ENCODE results near the gene FAM83D.
"Not testable (repeated sequence)": the region's sequence is repeated elsewhere in the genome, so short reads cannot be mapped to it uniquely, and the experiment has no call there.

The FAM83D gene

GRCh38 chr20:38969708-38970107 is 43.5 kb downstream of the FAM83D start:
- DNase-seq: no peak

DNA sequence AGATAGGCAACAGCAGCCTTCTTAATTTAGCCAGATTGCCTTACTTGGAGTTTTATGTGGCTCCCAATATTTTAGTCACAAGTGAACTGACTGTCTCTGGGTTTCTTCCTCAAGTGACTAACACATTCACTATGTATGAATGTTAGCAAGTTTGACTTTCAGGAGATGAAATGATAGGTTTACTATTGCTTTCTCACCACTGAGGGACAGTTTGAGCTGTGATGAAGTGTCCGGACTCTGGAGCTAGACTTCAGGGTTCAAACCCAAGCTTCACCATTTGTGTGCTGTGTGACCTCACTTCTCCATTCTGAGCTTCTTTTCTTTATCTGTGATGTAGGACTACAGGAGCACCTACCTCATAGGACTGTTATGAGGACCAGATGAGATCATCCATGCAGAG is 44.1 kb downstream of the FAM83D start:
- no peak for DNase-seq

- DNase-seq: no peak
These were observed 46.9 kb downstream of the FAM83D start for GRCh38 chr20:38973107-38973506.

GRCh38 chr20:38973645-38974044 is 47.4 kb downstream of the FAM83D start:
- no peak for DNase-seq

GRCh38 chr20:38975539-38976120 is 49.4 kb downstream of the FAM83D start:
- DNase-seq: no peak

DNA sequence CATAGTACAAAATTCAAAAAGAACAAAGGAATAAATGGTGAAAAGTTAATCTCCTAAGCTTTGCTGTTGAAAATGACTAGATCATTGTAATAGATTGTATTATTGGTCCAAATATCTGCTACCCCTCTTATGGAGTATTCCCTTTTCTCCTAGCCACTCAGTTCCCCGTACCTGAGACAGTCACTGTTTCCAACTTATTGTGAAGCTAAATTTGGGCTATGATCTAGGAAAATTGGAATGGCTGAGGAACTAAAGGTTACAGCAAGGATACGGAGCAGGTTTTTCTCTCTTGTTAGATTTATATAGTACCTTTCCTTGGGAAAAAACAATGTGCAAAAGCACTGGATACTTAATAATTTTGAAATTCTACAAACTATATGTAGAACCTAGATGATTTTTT is 53.2 kb downstream of the FAM83D start:
- DNase-seq: no peak

DNA sequence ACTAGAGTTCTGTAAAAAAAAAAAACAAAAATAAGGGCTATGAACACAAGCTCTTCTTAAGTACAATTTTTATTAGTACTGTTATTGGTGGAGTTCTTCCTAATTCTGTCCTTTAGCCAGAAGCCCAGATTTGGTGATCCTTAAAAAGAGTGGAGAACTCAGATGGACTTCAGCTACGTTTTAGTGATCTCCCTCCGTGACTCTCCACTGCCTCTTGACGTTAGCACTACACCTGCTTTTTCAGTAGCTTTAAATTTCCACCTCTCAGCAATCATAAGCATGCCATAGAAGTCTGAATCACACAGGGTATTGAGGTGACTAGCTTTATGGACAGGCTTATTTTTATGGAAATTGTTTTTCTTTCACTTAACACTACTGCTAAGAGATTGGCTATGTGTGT is 53.6 kb downstream of the FAM83D start:
- no peak for DNase-seq

DNA sequence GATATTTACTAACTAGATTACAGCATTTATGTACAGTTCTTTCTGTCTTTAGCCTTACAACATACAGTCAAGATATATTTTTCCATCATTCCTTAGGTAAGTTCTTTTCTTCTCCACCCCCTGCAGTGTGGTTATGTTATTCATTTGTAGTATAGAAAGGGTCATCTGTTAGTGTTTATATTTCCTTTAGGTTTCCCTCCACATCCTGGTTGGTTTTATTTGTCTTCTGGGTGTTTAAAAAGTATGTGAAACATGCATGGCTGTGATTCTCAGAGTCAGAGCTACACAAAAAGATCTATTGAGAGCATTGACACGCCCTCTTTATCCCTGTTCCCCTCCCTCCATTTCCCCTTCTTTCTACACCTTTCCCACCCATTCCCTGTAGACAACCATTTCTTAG is 56.1 kb downstream of the FAM83D start:
- DNase-seq: no peak

GRCh38 chr20:38985060-38985459 is 58.8 kb downstream of the FAM83D start:
- DNase-seq: no peak

- DNase-seq: no peak
These were observed 59.5 kb downstream of the FAM83D start for GRCh38 chr20:38985603-38986170.

DNA sequence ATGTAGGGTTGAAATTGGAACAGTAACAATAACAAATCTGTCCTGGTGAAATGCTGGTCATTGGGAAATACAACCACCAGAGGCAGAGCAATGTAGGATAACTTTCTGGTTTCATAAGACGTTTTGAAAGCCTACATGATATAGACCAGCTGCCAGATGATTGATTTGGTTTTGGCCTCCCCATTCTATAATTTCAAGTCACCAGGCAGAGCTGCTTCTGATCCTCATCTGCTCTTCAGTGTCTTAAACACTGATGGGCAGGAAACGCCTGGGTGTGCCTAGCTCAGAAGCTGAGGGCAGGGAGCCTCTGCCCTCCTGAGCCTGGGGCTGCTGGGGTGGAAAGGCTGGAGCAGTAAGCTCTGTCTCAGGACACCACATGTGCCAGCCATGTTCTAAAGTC is 60.4 kb downstream of the FAM83D start:
- DNase-seq: no peak

GRCh38 chr20:38987777-38988176 is 61.6 kb downstream of the FAM83D start:
- DNase-seq: no peak

DNA sequence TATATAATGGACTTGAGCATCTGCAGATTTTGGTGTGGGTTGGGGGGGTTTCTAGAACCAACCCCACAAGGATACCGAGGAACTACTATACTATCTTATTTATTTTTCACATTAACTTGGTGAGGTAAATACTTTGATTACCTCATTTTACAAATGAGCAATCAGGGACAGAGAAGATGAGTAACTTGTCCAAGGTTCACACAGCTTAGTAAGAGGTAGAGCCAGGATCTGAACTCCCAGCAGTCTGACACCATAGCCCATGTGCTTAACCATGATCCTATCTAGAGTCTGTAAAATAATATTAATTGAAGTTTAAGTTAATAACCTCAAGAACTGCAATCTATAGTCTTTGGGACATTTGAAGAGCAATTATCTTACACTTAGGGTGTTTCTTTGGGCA is 64.5 kb downstream of the FAM83D start:
- no peak for DNase-seq

- DNase-seq: no peak
These were observed 65.8 kb downstream of the FAM83D start for GRCh38 chr20:38991814-38992704.

GRCh38 chr20:38995536-38996044 is 69.4 kb downstream of the FAM83D start:
- no peak for DNase-seq

DNA sequence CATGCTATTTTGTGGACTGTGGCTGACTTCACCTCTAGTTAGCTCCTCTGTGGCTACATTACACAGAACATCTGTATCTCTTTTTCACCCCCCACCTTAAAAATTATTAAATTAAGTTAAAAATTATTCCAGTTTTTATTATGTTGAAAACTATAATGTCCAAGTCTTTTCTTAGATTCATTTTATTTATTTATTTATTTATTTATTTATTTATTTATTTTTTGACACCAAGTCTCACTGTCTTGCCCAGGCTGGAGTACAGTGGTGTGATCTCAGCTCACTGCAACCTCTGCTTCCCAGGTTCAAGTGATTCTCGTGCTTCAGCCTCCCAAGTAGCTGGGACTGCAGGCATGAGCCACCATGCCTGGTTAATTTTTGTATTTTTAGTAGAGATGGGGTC is 70.6 kb downstream of the FAM83D start:
- not testable (repeated sequence) for DNase-seq

DNA sequence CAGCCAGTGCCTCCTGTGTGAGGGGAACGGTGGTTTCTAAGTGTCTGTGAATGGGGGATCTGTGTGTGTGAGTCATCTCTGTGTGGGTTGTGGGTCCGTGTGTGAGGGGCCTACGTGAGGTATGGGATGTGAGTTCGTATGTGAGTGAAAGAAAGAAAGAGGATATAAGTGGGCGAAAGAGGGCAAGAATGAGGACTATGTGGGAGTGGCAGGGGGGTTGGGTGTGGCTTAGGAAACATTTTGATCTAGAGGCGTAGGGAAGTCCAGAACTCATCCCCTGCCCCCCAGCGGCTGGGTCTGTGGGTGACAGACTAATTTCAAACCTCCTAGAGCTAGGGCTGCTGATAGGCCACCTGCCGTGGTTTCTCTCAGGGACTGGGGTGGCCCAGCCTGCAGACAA is 71.4 kb downstream of the FAM83D start:
- DNase-seq: peak; percentile 58

GRCh38 chr20:38999217-38999616 is 73.0 kb downstream of the FAM83D start:
- no peak for DNase-seq

- DNase-seq: no peak
These were observed 74.0 kb downstream of the FAM83D start for GRCh38 chr20:38999965-39000910.
